Sciatic nerve (tissue), 2 donors: Measurements from ENCODE around the gene CROCC. TPM values are rescaled to one million over a fixed set of nuclear protein-coding genes. Genes with fewer than 3 reads are reported as not detected.
"Not testable (repeated sequence)": the region's sequence is repeated elsewhere in the genome, so short reads cannot be mapped to it uniquely, and the experiment has no call there.

Experiments
- ATAC-seq: fragments of 200-7000 bp; cut with Tn5 transposase; one replicate; pipeline ENCODE4 v1.9.1; 2020; ENCODE audit warnings: mild to moderate bottlenecking, moderate library complexity
- DNase-seq: peaks from one replicate; pipeline ENCODE4 v3.0.0-alpha.2; 2020; ENCODE audit warnings: low spot score
- intact Hi-C: fragments of 100-400 bp; cut with DNase I; formaldehyde crosslinking; loops from one replicate; pipeline ENCODE4 v1.14.2; 2022
- total RNA-seq: library from RNA; stranded (reverse); fragmentation: NEBNext Ultra II Directional; extraction: Animal tissue kit (Norgen Biotek cat#: 25700); gene quantifications from one replicate; pipeline ENCODE4 v1.2.1, GENCODE V29; 2021
- donor health status: DM: no; HTN: no; CAD: no.
- donor health status: DM: no; HTN: no; CAD: no.

Gene CROCC, protein sequence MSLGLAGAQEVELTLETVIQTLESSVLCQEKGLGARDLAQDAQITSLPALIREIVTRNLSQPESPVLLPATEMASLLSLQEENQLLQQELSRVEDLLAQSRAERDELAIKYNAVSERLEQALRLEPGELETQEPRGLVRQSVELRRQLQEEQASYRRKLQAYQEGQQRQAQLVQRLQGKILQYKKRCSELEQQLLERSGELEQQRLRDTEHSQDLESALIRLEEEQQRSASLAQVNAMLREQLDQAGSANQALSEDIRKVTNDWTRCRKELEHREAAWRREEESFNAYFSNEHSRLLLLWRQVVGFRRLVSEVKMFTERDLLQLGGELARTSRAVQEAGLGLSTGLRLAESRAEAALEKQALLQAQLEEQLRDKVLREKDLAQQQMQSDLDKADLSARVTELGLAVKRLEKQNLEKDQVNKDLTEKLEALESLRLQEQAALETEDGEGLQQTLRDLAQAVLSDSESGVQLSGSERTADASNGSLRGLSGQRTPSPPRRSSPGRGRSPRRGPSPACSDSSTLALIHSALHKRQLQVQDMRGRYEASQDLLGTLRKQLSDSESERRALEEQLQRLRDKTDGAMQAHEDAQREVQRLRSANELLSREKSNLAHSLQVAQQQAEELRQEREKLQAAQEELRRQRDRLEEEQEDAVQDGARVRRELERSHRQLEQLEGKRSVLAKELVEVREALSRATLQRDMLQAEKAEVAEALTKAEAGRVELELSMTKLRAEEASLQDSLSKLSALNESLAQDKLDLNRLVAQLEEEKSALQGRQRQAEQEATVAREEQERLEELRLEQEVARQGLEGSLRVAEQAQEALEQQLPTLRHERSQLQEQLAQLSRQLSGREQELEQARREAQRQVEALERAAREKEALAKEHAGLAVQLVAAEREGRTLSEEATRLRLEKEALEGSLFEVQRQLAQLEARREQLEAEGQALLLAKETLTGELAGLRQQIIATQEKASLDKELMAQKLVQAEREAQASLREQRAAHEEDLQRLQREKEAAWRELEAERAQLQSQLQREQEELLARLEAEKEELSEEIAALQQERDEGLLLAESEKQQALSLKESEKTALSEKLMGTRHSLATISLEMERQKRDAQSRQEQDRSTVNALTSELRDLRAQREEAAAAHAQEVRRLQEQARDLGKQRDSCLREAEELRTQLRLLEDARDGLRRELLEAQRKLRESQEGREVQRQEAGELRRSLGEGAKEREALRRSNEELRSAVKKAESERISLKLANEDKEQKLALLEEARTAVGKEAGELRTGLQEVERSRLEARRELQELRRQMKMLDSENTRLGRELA (N-terminal part only)
- total RNA-seq = 35.7 TPM

DNA sequence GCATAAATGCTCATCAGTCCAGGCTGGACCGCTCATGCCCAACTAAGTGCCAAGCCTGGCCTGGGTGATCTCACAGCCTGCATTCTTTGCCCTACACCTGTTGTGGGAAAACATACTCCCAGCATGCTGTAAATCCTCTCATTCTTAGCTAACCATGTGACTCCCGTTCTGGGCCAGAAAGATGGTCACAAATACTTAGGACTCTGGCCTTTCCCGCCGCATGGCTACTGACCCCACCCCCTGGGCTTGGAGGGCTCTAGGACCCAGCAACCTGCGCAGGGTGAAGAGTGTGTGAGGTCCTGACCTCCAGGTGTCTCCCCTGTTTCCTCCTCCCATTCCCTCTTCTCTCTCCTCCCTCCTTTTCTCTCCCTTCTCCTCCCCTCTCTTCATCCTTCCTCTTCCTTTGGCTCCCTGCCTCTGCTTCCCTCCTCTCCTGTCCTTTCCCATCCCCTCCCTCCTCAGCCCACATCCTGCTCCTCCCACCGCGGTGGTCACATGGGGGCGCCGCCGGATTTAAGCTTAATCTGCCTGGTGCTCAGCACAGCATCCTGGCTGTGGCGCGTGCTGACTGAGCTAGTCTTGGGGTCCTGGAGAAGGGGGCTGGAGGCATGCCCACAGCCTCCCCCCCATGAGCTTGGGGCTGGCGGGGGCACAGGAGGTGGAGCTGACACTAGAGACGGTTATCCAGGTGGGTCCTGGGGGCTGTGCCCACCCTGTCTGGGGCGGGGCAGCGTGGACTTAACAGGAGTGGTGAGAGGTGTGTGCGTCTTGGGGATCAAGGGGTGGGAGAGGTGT is at the start of gene CROCC:
Gene CROCC, plus strand, starts transcription at position 541 of the 795 bp plus-strand sequence. Its CDS starts 88 bp downstream, at position 629.
- intact Hi-C loops = no loop called here
- DNase-seq = no peak
- no peak for ATAC-seq

DNA sequence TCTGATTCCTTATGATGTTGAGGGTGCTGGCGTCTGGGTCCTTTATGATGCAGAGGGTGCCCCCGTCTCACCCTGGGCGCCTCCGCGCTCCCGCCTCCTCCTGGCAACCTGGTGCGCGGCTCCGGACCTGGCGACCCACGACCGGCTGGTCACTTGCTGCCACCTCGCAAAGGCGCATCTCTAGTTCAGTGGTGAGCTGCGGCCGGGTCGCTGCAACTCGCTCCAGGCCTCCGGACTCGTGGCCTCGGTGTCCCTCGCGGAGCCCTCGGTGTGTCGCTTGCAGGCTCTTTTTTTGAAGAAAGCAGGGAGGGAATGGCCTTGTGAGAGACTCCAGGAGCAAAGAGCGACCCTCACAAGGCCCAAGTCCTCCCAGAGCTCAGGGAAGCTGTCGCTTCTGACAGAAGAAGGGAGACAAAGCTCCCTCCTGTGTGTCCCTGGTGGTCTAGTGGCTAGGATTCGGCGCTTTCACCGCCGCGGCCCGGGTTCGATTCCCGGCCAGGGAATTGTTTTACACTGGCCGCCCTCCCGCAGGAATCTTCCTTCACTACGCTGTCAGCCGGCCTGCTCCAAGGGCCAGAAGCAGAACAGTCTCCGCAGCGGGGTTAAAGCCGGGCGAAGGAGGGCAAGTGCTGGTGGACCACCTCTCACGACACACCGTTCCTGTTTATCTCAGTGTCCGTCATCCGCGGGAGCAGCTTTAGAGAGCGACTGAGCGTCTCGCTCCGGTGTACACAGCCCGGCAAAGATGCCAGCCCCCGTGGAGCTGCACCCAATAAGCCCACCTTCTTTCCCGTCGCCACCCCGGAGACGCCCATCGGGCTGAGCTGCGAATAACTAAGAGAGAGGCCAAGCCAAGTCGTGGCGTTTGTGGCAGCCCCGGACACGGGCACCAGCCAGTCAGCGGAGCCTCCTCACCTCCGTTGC is 49.3 kb upstream of the CROCC start:
- peak; percentile 69 for DNase-seq
- intact Hi-C loops = not testable (repeated sequence)
- ATAC-seq = peak; percentile 91

DNA sequence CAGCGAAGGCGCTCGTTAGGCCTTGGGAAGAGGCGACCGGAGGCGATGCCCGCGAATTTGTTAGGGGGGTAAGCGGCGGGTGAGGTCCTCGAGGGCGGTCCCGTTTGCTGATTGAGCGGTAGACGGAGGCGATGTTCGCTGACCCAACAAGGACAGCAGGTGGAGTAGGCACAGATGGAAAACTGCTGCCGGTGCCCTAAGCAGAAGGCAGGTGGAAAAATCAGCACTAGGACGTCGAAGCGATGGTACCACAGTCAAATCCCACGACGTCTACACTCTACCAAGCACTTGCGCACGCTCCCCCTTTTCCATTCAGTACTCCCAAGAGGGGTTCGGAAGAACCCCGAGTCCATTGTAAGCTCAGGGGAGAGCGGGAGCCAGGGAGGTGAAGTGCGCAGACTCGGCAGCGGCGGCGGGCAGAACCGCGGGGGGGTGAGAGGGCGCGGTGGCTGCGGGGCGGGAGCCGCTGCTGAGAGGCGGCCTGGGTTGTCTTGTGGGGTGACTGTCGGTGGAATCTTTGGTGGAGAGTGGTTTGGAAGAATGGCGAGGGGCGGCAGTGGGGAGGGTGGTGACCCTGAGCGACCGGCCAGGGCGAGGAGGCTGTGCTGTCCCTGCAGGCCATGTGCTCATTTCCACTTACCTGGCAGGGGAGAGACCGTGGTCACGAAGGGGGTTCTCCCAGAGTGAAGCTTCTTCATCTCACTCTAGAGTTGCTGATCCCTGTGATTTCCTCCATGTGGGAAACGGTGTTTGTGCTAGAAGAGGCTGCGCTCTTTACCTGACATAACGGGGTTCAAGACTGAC is 48.5 kb upstream of the CROCC start:
- DNase-seq = peak; percentile 70
- peak; percentile 72 for ATAC-seq
- intact Hi-C loops = not testable (repeated sequence)

DNA sequence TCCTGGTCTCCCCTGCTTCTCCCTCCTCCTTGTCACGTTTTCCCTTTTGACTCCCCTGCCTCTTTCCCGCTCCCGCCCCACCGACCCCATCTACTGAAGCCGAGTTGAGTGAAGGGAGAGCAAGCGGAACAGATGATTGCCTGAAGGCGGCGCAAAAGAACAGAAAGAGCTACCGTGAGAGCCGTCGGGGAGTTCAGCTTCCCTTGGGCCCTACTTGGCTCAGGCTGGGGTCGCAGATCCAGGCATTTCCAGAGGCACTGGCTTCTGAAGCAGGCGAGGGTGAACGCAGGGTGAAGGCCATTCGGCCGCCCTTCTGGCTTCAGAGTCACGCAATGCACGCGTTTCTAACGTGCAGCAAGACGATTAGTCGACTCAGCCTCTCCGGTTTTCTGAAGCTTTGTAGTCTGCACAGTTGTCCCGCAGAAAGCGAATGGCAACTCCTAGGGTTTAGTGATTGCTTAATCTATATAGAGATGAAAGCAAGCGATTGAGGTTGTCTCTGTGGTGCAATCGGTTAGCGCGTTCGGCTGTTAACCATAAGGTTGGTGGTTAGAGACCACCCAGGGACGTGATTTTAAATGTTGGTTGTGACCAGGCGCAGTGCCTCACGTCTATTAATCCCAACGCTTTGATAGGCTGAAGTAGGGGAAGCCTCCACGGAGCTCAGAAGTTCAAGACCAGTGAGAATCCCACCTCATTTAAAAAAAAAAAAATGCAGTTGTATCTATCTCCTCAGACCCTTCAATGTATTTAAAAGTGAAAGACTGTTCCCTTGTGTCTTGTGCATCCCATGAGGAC is 46.6 kb upstream of the CROCC start:
- ATAC-seq, intact Hi-C loops, DNase-seq: not testable (repeated sequence)

DNA sequence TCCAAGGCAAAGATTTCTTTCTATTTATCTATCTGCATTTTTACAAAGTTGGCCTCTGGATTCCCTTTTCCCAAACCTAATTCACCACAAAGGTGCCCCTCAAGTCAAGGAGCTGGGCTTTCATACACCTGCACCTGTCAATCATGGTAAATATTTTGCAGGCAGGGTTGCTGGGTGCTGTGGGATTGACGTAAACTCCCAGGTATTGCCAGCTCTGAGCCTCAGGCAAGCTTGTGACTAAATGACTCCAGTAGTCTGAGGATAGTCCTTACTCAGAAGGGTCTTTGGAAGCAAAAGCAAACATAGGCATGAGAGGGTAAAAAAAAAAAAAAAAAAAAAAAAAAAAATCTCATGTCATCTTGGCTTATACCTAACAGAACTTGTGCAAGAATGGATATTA is 40.0 kb upstream of the CROCC start:
- intact Hi-C loops, ATAC-seq: not testable (repeated sequence)

DNA sequence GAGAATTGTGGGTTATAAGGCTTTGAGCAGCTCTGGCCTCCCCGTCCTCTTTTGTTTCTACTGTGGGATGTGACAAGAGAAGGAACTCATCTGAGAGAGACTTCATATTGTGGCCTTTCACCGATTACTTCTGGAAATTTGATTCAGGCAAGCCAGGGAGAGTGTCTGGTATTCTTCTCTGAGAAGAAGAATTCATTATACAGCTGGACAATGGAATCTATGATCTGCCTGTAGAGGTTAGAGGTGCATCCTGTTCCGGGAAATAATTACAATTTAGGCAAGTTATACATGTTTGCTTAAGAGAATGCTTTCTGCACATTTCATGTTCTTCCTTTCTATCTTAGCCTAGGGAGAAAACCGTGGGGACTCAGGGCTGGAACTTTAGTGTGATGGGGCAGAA is 38.7 kb upstream of the CROCC start:
- DNase-seq (no peak), ATAC-seq (no peak)

More for the DNA sequence above, 40.0 kb upstream of the CROCC start:
- not testable (repeated sequence) for DNase-seq

DNA sequence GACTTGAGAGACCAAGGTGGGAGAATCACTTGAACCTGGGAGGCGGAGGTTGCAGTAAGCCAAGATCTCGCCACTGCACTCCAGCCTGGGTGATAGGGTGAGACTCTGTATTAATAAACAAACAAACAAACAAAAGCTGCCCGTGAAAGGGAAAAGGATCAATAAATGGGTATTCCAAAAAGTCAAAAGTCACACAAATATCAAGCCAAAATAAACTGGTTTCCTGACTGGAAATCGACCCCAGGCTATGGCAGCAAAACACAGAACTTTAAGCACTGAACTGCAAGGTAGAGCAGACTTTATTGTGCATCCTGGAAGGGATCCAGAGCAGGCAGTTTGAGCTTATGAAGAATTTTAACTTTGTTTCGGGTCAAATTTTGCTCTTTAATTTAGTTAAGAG is 37.2 kb upstream of the CROCC start:
- DNase-seq, intact Hi-C loops, ATAC-seq: not testable (repeated sequence)

More for the DNA sequence above, 38.7 kb upstream of the CROCC start:
- intact Hi-C loops = no loop called here

DNA sequence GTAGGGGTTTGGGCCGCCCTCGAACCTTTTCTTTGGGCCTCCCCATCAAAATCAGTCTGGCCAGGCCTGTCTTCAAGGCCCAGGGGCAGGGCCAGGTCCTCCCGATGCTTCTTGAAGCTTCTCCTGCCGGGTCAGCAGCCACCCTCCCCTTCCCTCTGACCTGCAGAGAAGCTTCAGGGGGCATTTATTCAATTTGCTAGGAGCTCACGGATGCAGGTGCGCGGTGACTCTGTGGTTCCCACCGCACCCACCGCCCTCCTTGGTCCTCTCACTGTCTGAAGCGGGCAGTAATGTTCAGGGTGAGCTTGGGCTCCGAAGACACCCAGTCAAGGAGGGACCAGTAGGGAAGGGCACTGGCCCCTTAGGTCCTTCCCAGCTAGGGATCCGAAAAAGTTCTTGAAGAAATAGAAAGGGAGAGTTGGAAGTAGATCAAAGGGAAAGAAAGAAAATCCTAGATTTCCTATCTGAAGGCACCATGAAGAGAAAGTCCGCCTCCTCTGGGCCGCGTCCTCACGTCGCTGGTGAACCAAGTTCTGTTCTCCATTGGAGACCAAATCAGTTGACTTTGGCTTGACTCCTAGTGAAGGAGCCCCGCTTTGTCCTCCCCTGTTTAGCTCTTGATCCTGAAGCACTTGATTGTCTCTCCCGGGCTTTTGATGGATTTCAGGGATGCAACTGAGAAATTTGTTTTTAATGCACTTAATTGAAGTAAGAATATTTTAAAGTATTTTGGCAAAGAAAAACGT is 34.7 kb upstream of the CROCC start:
- intact Hi-C loops = no loop called here
- DNase-seq (no peak), ATAC-seq (no peak)

DNA sequence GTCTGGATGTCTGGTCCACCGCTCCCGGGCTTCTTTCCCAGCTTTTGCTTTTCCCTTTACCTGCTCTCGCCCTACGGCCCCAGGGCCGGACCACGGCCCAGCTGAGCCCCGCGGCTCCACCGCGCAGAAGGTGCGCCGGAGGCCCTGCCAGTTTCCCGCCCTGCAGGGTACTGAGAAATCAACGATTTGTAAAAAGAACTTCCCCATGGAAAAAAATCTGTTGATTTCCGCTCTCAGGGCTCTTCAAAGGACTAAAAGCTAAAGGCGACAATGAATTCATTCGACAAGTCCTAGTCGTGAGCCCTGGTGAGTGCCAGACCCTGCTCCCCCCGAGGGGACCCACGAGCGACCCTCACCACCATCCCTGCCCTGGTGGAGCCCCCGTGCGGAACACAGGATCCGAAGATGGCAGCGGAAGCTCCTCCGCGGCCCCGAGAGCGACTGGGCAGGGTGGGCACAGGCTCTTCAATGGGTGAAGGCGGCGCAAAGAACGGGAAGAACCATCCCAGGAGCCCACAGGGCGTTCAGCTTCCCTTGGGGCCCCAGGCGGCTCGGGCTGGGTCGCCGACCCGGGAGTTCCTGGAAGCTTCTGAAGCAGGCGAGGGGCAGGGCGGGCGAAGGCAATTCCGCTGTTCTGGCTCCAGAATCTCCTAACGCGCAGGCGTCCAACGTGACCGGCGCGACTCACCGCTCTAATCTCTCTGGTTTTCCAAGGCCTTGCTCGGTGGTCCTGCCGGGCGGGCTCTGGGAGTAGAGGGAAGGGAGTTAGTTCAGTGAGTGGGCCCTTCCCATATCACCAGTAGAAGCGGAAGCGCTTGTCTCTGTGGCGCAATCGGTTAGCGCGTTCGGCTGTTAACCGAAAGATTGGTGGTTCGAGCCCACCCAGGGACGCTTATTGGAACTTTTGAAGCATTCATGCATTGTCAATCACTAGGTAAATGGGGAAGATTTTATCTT is 32.6 kb upstream of the CROCC start:
- ATAC-seq (peak; percentile 98), DNase-seq (peak; percentile 79)
- intact Hi-C loops = no loop called here

DNA sequence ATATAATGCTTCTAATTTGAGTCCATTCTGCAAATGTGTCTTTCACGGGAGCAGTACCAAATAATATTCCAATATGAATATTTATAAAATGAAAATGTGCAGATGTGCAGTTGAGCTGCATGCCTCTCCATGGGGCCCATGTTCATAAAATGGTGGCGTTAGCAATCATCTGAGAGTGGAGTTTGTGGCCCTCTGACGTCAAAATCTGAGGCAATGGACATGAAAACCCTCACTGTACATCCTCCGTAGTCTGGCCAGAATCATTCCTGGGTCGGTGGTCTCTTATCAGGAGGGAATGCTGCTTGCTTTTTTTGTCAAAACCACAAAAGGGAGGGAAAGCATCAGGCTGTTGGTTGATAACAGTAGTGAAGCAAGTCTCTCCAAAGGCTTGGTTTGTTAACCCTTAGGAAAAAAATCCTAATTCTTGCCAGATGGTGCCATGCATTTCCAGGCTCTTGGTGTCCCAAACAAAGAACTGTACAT is 31.2 kb upstream of the CROCC start:
- intact Hi-C loops, ATAC-seq, DNase-seq: not testable (repeated sequence)

DNA sequence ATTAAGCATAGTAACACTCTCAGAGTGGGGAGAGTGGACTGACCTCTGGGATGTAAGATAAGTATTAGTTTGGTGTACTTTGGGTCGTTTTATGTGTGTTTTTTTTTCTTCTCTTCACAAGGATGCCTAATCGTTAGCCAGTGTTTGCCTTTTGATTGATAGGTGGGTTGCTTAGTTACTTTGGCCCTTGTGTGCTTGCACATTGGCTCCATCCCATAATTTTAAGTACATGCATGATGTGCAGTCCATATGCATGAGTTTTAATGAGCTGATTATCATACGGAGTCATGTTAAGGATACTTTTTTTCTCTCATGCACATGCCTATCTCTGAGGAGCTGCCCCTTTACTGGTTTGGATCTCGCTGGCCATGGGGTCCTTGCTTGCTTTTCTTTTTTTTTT is 30.7 kb upstream of the CROCC start:
- intact Hi-C loops, ATAC-seq, DNase-seq: not testable (repeated sequence)

DNA sequence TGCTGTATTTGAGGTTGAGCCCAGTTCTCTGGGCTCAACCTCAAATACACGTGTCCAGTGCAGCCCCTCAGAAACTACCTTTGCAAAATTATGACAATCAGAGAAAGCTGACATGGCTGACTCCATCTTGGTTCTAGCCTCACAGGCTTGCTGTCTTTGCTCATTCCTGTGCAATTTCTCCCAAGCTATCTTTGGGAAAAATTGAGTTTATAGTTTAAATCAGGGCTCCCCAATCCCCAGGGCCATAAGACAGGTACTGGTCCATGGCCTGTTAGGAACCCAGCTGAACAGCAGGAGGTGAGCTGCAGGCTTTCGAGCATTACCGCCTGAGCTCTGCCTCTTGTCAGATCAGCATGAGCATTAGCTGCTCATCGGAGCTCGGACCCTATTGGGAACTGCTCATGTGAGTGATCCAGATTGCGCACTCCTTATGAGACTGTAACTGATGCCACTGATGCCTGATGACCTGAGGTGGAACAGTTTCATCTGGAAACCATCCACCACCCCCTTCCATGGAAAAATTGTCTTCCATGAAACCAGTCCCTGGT is 28.7 kb upstream of the CROCC start:
- DNase-seq, ATAC-seq, intact Hi-C loops: not testable (repeated sequence)

DNA sequence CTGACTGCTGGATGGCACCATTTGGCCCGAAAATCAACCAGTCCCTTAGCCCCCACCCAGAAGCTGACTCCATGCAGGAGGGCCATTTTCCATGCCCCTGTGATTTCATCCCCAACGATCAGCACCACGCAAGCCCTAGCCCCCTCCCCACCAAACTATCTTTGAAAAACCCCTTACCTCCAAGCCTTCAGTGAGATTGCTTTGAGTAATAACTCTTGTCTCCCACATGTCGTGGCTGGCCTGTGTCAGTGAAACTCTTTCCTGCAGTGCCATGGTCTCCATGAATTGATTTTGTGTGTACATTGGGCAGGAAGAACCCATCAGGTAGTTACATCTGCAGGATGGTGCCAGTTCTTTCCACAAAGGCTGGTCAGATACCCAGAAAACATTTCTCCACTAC is 27.9 kb upstream of the CROCC start:
- ATAC-seq = not testable (repeated sequence)

More for the DNA sequence above, 27.9 kb upstream of the CROCC start:
- DNase-seq, intact Hi-C loops: not testable (repeated sequence)
